ENCODE data around the gene CCDC12.

The CCDC12 gene

GRCh38 chr3:46995901-46996562 is 19.5 kb upstream of the CCDC12 start:
- no peak for DNase-seq (ENCODE audit: low read depth)
- no peak overlapping the region for H3K4me3 ChIP-seq (ENCODE audit: low read depth, low read length)
- TF ChIP-seq CTCF (IDR thresholded peaks at IDR 0.05; ENCODE audit: low read depth, low read length, missing control alignments) = no peak

- H3K4me3 ChIP-seq (ENCODE audit: low read depth, low read length) = no peak overlapping the region
- no peak for TF ChIP-seq CTCF (IDR thresholded peaks at IDR 0.05; ENCODE audit: low read depth, low read length, missing control alignments)
- DNase-seq (ENCODE audit: low read depth) = no peak
Measured at GRCh38 chr3:46994801-46995731, 18.5 kb upstream of the CCDC12 start.

GRCh38 chr3:46993986-46994385 is 17.4 kb upstream of the CCDC12 start:
- H3K4me3 ChIP-seq (ENCODE audit: low read depth, low read length) = no peak overlapping the region
- TF ChIP-seq CTCF (IDR thresholded peaks at IDR 0.05; ENCODE audit: low read depth, low read length, missing control alignments) = no peak
- no peak for DNase-seq (ENCODE audit: low read depth)

GRCh38 chr3:46993292-46993691 is 16.7 kb upstream of the CCDC12 start:
- TF ChIP-seq CTCF (IDR thresholded peaks at IDR 0.05; ENCODE audit: low read depth, low read length, missing control alignments) = no peak
- DNase-seq (ENCODE audit: low read depth) = no peak
- H3K4me3 ChIP-seq (ENCODE audit: low read depth, low read length) = no peak overlapping the region

- no peak for DNase-seq (ENCODE audit: low read depth)
- no peak overlapping the region for H3K4me3 ChIP-seq (ENCODE audit: low read depth, low read length)
- TF ChIP-seq CTCF (IDR thresholded peaks at IDR 0.05; ENCODE audit: low read depth, low read length, missing control alignments) = no peak
Measured at GRCh38 chr3:46992231-46992630, 15.7 kb upstream of the CCDC12 start.

GRCh38 chr3:46991406-46992165 is 15.0 kb upstream of the CCDC12 start:
- H3K4me3 ChIP-seq (ENCODE audit: low read depth, low read length) = no peak overlapping the region
- DNase-seq (ENCODE audit: low read depth) = no peak
- TF ChIP-seq CTCF (IDR thresholded peaks at IDR 0.05; ENCODE audit: low read depth, low read length, missing control alignments) = no peak
